NCI-H446 (cell line): ENCODE results near the gene ZNF774.
"Not testable (repeated sequence)": the region's sequence is repeated elsewhere in the genome, so short reads cannot be mapped to it uniquely, and the experiment has no call there.

ENCODE experiments used
- DNase-seq, 2 experiments: peaks; one replicate each; lab custom pipeline; 2025; lab: John Stamatoyannopoulos, UW

The ZNF774 gene

GRCh38 chr15:90347431-90348065 is 4.5 kb upstream of the ZNF774 start:
- DNase-seq: not testable (repeated sequence)

- no peak for DNase-seq
Observed at GRCh38 chr15:90348456-90348855, 3.6 kb upstream of the ZNF774 start.

- DNase-seq: no peak
Observed at GRCh38 chr15:90349072-90349471, 3.0 kb upstream of the ZNF774 start.

GRCh38 chr15:90349821-90350220 is 2.3 kb upstream of the ZNF774 start:
- DNase-seq: no peak

GRCh38 chr15:90351479-90352106 is 491 bp upstream of the ZNF774 start:
- peak; percentile 41 to 46 for DNase-seq

GRCh38 chr15:90354986-90355385 is 2.9 kb downstream of the ZNF774 start:
- DNase-seq: no peak

GRCh38 chr15:90358124-90359033 is 6.3 kb downstream of the ZNF774 start:
- no peak for DNase-seq

- DNase-seq: no peak
Observed at GRCh38 chr15:90360746-90361145, 8.7 kb downstream of the ZNF774 start.

- DNase-seq: peak in 1 of 2 experiments; percentile 3
Observed at GRCh38 chr15:90362936-90363212, 10.8 kb downstream of the ZNF774 start.

GRCh38 chr15:90364251-90364650 is 12.2 kb downstream of the ZNF774 start:
- DNase-seq: no peak

GRCh38 chr15:90365414-90366055 is 13.5 kb downstream of the ZNF774 start:
- no peak for DNase-seq

GRCh38 chr15:90367576-90367975 is 15.5 kb downstream of the ZNF774 start:
- no peak for DNase-seq

GRCh38 chr15:90375071-90375470 is 23.0 kb downstream of the ZNF774 start:
- no peak for DNase-seq

GRCh38 chr15:90376789-90377188 is 24.7 kb downstream of the ZNF774 start:
- no peak for DNase-seq

GRCh38 chr15:90379263-90379662 is 27.2 kb downstream of the ZNF774 start:
- DNase-seq: no peak

- no peak for DNase-seq
Observed at GRCh38 chr15:90381515-90381914, 29.4 kb downstream of the ZNF774 start.

- no peak for DNase-seq
Observed at GRCh38 chr15:90382320-90382719, 30.2 kb downstream of the ZNF774 start.

- no peak for DNase-seq
Observed at GRCh38 chr15:90386221-90386620, 34.1 kb downstream of the ZNF774 start.

GRCh38 chr15:90387534-90388461 is 35.7 kb downstream of the ZNF774 start, which contains the start of gene IQGAP1:
Gene IQGAP1, plus strand, starts transcription at chr15:90388242. Its CDS starts 100 bp downstream, at chr15:90388342.
- DNase-seq: peak; percentile 90 to 99

- DNase-seq: peak in 1 of 2 experiments; percentile 14
Observed at GRCh38 chr15:90388462-90389380, 36.6 kb downstream of the ZNF774 start.
